GM18907 (cell line): ENCODE measurements around the gene RTTN.
"Not testable (repeated sequence)": the region's sequence is repeated elsewhere in the genome, so short reads cannot be mapped to it uniquely, and the experiment has no call there.

Source experiments
- ATAC-seq: cut with Tn5 transposase; IDR thresholded peaks from one replicate; pipeline ENCODE4 v1.9.1; 2021; ENCODE audit warnings: mild to moderate bottlenecking, moderate library complexity; ENCODE audit not compliant: unreplicated experiment

Gene RTTN, protein sequence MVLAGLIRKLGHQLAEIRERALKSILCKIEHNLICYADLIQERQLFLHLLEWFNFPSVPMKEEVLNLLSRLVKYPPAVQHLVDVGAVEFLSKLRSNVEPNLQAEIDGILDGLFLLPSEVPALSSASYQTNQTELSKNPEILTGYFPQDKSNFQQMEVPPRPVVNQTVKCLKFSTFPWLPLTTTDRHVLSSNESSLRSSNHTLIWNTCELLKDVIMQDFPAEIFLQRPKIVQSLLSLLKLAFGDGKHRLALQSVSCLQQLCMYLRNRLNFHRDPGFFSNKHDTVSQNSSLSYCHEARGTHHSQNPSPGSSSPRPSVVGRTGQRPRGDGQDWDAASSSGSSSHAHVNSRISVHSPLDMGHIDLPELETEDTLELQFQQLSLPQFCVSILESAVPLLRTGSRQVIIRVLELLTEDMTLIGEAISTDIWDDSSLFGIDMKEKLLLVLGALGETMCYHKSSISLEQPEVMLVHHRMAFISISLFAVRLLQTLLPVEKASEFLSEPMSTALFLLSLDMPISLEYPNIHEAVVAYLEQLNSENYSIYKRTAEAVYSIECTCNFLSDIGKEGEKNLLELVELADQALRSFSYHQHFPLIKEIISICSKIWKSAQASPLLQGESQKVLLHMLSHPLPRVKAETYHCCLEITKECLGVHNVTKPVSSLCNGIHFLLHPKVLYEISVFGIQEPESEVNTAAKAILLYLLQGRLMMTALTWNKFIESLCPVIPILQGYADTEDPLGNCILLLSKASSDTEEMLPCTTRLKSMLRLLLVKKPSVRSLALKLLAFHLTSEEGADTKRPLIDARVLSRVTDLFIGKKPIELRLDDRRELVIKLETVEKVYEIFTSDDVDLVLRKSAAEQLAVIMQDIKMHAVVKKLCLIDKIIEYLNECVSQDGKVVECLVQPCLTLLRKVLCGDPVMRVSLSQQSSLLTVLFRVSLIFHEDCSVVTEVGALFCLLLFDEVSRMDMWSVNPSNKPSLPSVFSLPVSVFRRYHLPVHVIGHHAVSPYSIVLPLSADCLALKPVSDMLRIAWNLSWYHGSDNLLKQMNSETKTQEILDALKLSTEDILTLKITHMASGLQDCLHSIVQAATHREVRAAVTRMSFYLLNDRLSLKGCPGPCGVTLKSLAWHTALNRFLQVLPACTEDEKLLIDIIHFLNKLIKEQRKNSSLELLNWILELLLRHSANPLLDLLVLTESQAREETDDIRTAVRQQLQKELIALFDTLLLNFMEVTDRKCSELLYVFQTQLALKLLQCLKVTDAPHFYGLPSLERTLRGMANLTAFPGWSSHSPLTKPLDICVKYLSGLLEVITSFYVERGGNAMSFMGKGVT (N-terminal part only)

DNA sequence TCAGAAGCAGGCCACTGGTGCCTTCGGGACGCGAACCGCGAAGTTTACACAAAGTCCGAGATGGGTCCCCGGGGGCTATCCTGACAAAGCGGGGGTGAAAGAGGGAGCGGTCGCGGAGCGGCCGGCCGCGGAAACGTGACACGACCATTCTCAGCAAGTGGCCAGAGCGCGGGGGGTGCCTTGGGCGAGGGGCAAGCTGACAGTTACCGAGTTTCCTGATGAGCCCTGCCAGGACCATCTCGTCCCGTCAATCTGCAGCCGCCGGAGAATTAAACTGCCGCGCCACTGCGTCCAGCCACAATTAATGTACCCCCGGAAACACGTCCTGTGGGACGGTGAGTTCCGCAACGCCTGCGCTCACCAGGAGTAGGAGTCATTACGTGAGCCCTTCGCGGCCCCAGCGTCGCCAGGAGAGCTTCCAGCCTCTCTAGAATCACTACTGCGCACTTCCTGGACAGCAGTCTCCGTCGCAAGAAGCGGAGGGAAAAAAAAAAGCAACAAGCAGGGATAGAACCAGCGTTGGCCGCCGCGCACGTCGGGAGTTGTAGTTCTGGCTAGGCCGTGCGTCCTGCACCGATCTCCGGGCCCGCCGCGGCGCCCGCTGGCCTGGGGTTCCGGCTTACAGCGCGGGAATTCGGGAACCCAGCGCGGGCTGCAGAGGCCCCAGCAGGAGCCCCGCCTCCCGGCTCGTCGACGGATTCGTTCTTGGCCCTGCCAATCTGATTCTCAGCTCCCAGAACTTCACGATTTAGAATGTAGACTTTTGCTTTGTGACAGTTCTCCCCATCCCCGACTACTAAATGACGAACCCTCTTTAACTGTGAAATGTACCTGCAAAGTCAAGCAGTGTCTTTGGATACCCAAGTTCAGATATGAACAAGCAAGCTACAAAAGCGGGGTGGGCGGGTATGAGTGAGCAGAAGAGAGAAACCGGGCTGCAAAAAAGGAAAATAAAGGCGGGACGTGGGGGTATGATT lies at the start of gene RTTN:
TSS of gene RTTN (minus strand) at position 267 of the 977 bp plus-strand sequence. CDS start at position 238, 29 bp downstream.
- peak; percentile 98 for ATAC-seq

DNA sequence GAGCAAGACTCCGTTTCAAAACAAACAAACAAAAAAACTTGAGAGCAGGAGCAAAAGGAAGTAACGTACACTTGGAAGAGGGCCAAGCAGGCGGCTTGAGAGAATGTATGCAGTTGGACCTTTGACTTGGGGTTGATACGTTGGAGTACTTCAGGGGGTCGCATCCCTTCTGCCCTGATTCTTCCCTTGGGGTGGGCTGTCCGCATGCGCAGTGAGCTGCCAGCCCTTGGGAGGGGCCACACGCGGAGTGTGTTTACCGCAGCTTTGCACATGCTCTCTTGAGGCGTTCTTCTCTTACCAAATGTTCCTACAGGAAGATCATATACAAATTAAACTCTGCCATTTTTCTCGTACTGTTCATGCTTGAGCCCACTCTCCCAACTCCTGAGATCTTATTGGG lies 45.3 kb upstream of the RTTN start:
- ATAC-seq = no peak

GRCh38 chr18:70249861-70250260 lies 44.4 kb upstream of the RTTN start:
- ATAC-seq = not testable (repeated sequence)

GRCh38 chr18:70249118-70249517 lies 43.6 kb upstream of the RTTN start:
- ATAC-seq = no peak

DNA sequence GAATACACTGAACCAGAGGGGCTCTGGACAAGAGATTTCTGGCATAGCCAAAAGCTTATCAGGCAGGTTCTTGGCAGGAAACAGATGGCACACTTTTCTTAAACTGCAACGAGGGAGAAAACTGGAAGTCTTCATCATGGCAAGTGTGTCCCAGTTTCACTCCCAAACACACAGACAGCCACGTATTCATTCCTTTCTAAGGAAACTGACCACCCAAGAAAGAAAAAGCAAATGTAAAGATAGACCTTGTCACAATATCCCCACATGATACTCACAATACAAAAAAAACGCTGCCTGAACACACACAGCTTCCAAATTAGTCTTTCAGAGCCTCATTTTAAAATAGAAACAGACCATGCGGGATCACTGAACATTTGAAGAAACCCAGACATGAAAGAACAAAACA lies 40.6 kb upstream of the RTTN start:
- no peak for ATAC-seq

DNA sequence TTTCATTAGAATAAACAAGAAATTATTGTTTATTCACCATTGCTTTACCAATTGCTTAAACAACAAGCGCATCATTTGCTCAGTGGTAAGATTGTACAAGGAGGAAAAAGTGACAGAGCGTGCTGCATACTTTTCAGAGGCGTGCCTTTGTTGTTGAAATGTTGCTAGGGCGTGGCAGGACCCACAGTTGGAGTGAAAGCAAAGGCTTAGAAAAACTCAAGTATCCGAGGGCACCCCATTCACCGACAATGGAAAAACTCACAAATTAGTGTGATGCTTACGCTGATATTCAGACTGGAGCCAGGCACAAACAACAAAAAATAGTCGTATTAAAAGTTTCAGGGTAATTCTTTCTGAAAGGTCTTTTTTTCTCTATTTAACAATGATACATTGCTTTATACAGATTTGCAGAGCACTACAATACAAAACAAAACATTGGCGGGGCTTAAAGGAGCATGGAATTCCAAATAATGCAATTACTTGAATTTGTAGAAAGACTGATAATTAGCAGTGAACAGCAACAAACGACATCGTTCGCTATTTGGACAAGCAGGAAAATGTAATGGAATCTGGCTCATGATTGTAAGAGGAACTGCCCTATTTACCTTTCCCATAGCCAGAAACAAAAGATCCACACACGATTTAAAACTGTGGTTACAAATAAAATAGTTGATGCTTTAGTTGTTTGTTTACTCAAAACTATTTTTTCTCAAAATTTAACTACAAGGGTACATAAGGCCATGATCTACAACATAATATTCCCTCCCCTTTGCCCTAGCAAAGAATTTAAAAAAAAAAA lies 37.8 kb upstream of the RTTN start:
- ATAC-seq = no peak

DNA sequence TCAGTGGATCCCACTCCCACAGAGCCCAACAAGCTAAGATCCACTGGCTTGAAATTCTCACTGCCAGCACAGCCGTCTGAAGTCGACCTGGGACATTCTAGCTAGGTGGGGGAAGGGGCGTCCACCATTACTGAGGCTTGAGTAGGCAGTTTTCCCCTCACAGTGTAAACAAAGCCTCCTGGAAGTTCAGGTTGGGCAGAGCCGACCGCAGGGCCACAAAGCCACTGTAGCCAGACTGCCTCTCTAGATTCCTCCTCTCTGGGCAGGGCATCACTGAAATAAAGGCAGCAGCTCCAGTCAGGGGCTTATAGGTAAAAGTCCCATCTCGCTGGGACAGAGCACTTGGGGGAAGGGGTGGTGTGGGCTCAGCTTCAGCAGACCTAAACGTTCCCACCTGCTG lies 31.4 kb upstream of the RTTN start:
- not testable (repeated sequence) for ATAC-seq

DNA sequence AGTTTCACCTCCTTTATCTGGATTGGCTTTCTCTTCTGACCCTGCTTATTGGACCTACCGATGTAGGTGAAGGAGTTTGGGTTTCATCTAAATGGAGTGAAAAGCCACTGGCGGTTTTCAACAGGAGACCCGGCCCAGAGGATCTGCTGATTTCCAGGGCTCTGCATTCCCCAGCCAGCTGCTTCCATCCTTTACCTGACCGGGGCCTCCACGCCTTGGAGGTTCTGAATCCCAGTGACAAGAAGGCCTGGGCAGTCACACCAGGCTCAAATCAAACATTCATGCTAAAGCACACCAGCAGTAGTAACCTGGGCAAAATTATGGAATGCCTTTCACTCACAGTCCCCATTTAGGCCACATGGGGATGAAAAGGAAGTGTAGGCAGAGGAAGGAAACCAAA lies 30.0 kb upstream of the RTTN start:
- ATAC-seq = no peak

GRCh38 chr18:70234667-70235459 lies 29.4 kb upstream of the RTTN start:
- ATAC-seq = no peak

GRCh38 chr18:70233974-70234373 lies 28.5 kb upstream of the RTTN start:
- ATAC-seq = no peak

- no peak for ATAC-seq
These were observed 26.8 kb upstream of the RTTN start for GRCh38 chr18:70232261-70232660.

DNA sequence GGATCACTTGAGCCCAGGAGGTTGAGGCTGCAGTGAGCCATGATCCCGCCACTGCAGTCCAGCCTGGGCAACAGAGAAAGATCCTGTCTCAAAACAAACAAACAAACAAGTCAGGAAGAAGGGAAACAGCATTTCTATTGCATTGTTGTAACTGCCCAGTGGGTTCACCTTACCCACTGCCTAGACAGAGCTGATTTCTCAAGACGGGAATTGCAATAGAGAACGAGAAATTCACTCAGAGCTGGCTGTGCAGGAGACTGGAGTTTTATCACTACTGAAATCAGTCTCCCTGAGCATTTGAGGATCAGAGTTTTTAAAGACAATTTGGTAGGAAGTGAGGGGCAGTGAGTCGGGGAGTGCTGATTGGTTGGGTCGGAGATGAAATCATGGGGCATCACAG lies 24.2 kb upstream of the RTTN start:
- no peak for ATAC-seq

DNA sequence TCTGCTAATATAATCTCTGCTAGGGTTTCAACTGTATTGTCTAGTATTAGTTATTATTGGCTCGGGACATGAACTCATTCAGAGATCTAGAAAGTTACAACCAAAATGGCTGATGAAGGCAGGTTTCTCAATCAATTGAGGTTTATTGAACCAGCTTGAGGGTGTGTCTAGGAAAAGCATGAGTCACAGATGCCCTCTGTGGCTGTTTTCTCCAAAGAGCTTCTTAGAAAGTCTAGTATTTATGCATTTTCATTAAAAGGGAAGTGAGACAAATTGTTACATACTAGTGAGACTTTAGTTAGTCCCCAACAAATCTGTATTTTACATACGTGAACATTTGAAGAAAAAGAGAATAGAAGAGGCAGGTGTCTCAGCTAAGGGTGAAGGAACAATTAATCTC lies 23.0 kb upstream of the RTTN start:
- no peak for ATAC-seq

- no peak for ATAC-seq
These were observed 22.0 kb upstream of the RTTN start for GRCh38 chr18:70227438-70227837.

- no peak for ATAC-seq
These were observed 16.4 kb upstream of the RTTN start for GRCh38 chr18:70221915-70222278.

GRCh38 chr18:70221156-70221914 lies 15.8 kb upstream of the RTTN start:
- no peak for ATAC-seq

GRCh38 chr18:70220628-70221027 lies 15.1 kb upstream of the RTTN start:
- ATAC-seq = no peak

DNA sequence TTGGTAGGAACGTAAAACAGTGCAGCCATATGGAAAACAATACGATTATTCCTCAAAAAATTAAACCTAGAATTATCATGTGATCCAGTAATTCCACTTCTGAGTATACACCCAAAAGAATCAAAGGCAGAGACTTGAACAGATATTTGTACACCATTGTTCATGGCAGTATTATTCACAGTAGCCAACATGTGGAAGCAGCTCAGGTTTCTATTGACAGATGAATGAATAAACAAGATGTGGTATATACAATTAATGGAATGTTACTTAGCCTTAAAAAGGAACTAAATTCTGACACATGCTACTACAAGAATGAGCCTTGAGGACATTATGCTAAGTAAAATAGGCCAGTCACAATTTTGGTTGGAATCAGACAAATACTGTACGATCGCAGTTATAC lies 14.2 kb upstream of the RTTN start:
- ATAC-seq = no peak
